Calu3 (cell line): ENCODE results near the gene BRIP1. TPM values are rescaled to one million over a fixed set of nuclear protein-coding genes. Genes with fewer than 3 reads are reported as not detected.

ENCODE experiments used
- BruUV-seq: library from RNA; stranded (reverse); fragments of 400-500 nt; replicated peaks from 2 replicates; lab custom pipeline; 2021; lab: Mats Ljungman, UMichigan
- CTCF ChIA-PET: fragments of 300-600 bp; sonication (Branson Sonifier 250); formaldehyde crosslinking; loops from one replicate; lab custom pipeline; 2022; ENCODE audit warnings: antibody characterized with exemption; lab: Charles Lee
- DNase-seq: peaks from one replicate; pipeline ENCODE4 v3.0.0; 2022
- H3K27ac Mint-ChIP-seq: one replicate; pipeline ENCODE4 v1.8.0; 2022; ENCODE audit warnings: mixed read lengths; ENCODE audit not compliant: unreplicated experiment
- H3K27me3 Mint-ChIP-seq: one replicate; pipeline ENCODE4 v1.8.0; 2022; ENCODE audit warnings: mixed read lengths; ENCODE audit not compliant: unreplicated experiment
- H3K36me3 Mint-ChIP-seq: one replicate; pipeline ENCODE4 v1.8.0; 2022; ENCODE audit warnings: mild to moderate bottlenecking, moderate library complexity, mixed read lengths; ENCODE audit not compliant: insufficient read depth, unreplicated experiment
- H3K4me1 Mint-ChIP-seq: one replicate; pipeline ENCODE4 v1.8.0; 2022; ENCODE audit warnings: mild to moderate bottlenecking, low read depth, mixed read lengths; ENCODE audit not compliant: unreplicated experiment
- H3K4me3 Mint-ChIP-seq: one replicate; pipeline ENCODE4 v1.8.0; 2022; ENCODE audit warnings: mild to moderate bottlenecking, low read depth, moderate library complexity, mixed read lengths; ENCODE audit not compliant: unreplicated experiment
- H3K9me3 Mint-ChIP-seq: one replicate; pipeline ENCODE4 v1.8.0; 2022; ENCODE audit warnings: low read depth, mixed read lengths; ENCODE audit not compliant: unreplicated experiment
- CTCF ChIP-seq: fragments of 200-600 bp; IDR thresholded peaks from one replicate; pipeline ENCODE4 v1.8.0; 2022; ENCODE audit warnings: antibody characterized with exemption; ENCODE audit not compliant: unreplicated experiment
- intact Hi-C: fragments of 100-400 bp; cut with micrococcal nuclease; formaldehyde crosslinking; loops from one replicate; pipeline ENCODE4 v1.10.0; 2022; ENCODE audit not compliant: unreplicated experiment
- total RNA-seq: library from RNA; stranded (reverse); gene quantifications from 2 replicates; pipeline ENCODE4 v1.2.3, GENCODE V29; 2022

Gene BRIP1
- total RNA-seq, 1 experiment from 2014 or later = 12.3 TPM

- CTCF ChIA-PET = no interaction called here
- DNase-seq = no peak
- intact Hi-C loops = no loop called here
- no peak for TF ChIP-seq CTCF
- Mint-ChIP-seq H3K27ac (no peak overlapping the region), H3K4me3 (no peak overlapping the region), H3K9me3 (no peaks in the 10 kb centered on the region), H3K4me1 (no peaks in the 10 kb centered on the region), H3K27me3 (no peaks in the 10 kb centered on the region), H3K36me3 (no peaks in the 10 kb centered on the region)
- BruUV-seq = no TSS peak
Measured at GRCh38 chr17:61846761-61847375, 16.5 kb downstream of the BRIP1 start.

- intact Hi-C loops = no loop called here
- H3K4me3 Mint-ChIP-seq = no peak overlapping the region
- CTCF ChIA-PET = no interaction called here
- no peaks in the 10 kb centered on the region for H3K36me3 Mint-ChIP-seq
- BruUV-seq = no TSS peak
- H3K4me1 Mint-ChIP-seq = no peaks in the 10 kb centered on the region
- no peak for TF ChIP-seq CTCF
- H3K27me3 Mint-ChIP-seq = no peaks in the 10 kb centered on the region
- H3K27ac Mint-ChIP-seq = no peak overlapping the region
- no peak for DNase-seq
- H3K9me3 Mint-ChIP-seq = no peaks in the 10 kb centered on the region
Measured at GRCh38 chr17:61846088-61846487, 17.2 kb downstream of the BRIP1 start.

GRCh38 chr17:61843435-61843834 lies 19.9 kb downstream of the BRIP1 start:
- no peaks in the 10 kb centered on the region for H3K27me3 Mint-ChIP-seq
- intact Hi-C loops = no loop called here

GRCh38 chr17:61842899-61843298 lies 20.4 kb downstream of the BRIP1 start:
- H3K27ac Mint-ChIP-seq = no peak overlapping the region
- H3K4me1 Mint-ChIP-seq = no peaks in the 10 kb centered on the region
- CTCF ChIA-PET = interaction anchor here (0.6 kb wide), 1 partner anchor 1249 kb away, joined by 3 read pairs; no protein-coding TSS in a partner anchor
- H3K4me3 Mint-ChIP-seq = no peak overlapping the region
- no peaks in the 10 kb centered on the region for H3K36me3 Mint-ChIP-seq
- no peak for DNase-seq
- no TSS peak for BruUV-seq
- TF ChIP-seq CTCF = no peak
- H3K9me3 Mint-ChIP-seq = no peaks in the 10 kb centered on the region
- H3K27me3 Mint-ChIP-seq = no peaks in the 10 kb centered on the region
- intact Hi-C loops = no loop called here

More at GRCh38 chr17:61843435-61843834, 19.9 kb downstream of the BRIP1 start:
- no peaks in the 10 kb centered on the region for H3K9me3 Mint-ChIP-seq
- H3K27ac Mint-ChIP-seq = no peak overlapping the region
- DNase-seq = no peak
- CTCF ChIA-PET = interaction anchor here (0.6 kb wide), 1 partner anchor 1250 kb away, joined by 3 read pairs; no protein-coding TSS in a partner anchor
- BruUV-seq = no TSS peak
- no peak for TF ChIP-seq CTCF
- H3K36me3 Mint-ChIP-seq = no peaks in the 10 kb centered on the region
- no peak overlapping the region for H3K4me3 Mint-ChIP-seq
- H3K4me1 Mint-ChIP-seq = no peaks in the 10 kb centered on the region
